H9 (cell line): ENCODE measurements around the gene PCDH17. TPM values are rescaled to one million over a fixed set of nuclear protein-coding genes. Genes with fewer than 3 reads are reported as not detected.

Source experiments
- DNase-seq: peaks from one replicate; pipeline ENCODE4 v3.0.0-alpha.2; 2017
- H2AFZ ChIP-seq: one replicate; pipeline ENCODE4 v1.6.1; 2013; ENCODE audit warnings: mild to moderate bottlenecking, low read length, control low read depth, moderate library complexity
- H2AK5ac ChIP-seq: 2 replicates; pipeline ENCODE4 v1.6.1; 2013; ENCODE audit warnings: low read length, control low read depth, mixed read lengths; ENCODE audit not compliant: insufficient read length
- H2BK120ac ChIP-seq: one replicate; pipeline ENCODE4 v1.6.1; 2013; ENCODE audit warnings: low read depth, mild to moderate bottlenecking, low read length, control low read depth, inconsistent platforms; ENCODE audit not compliant: poor library complexity, severe bottlenecking
- H2BK12ac ChIP-seq: 2 replicates; pipeline ENCODE4 v1.6.1; 2013; ENCODE audit warnings: low read length, control low read depth, mixed read lengths, low read depth; ENCODE audit not compliant: insufficient read length
- H2BK15ac ChIP-seq: 2 replicates; pipeline ENCODE4 v1.6.1; 2013; ENCODE audit warnings: low read depth, low read length, control low read depth
- H2BK20ac ChIP-seq: one replicate; pipeline ENCODE4 v1.6.1; 2013; ENCODE audit warnings: low read depth, mild to moderate bottlenecking, low read length, control low read depth, inconsistent platforms; ENCODE audit not compliant: poor library complexity, severe bottlenecking
- H2BK5ac ChIP-seq: 2 replicates; pipeline ENCODE4 v1.6.1; 2013; ENCODE audit warnings: low read length, control low read depth, mixed read lengths; ENCODE audit not compliant: insufficient read length
- H3K14ac ChIP-seq: 2 replicates; pipeline ENCODE4 v1.6.1; 2013; ENCODE audit warnings: low read length, control low read depth; ENCODE audit not compliant: insufficient read depth
- H3K18ac ChIP-seq: 2 replicates; pipeline ENCODE4 v1.6.1; 2013; ENCODE audit warnings: low read depth, mild to moderate bottlenecking, mixed read lengths, low read length, control low read depth; ENCODE audit not compliant: insufficient read length
- H3K23ac ChIP-seq: 2 replicates; pipeline ENCODE4 v1.6.1; 2013; ENCODE audit warnings: low read length, control low read depth, mixed read lengths, low read depth; ENCODE audit not compliant: insufficient read length
- H3K23me2 ChIP-seq: 2 replicates; pipeline ENCODE4 v1.6.1; 2013; ENCODE audit warnings: low read depth, mild to moderate bottlenecking, mixed read lengths, low read length, control low read depth; ENCODE audit not compliant: insufficient read length, poor library complexity, severe bottlenecking
- H3K27ac ChIP-seq: 2 replicates; pipeline ENCODE4 v1.5.1; 2013; ENCODE audit warnings: low read length, control low read depth, mixed read lengths, low read depth; ENCODE audit not compliant: insufficient read length
- H3K27me3 ChIP-seq: 2 replicates; pipeline ENCODE4 v1.6.1; 2013; ENCODE audit warnings: low read length, control low read depth, inconsistent platforms; ENCODE audit not compliant: insufficient read depth
- H3K4ac ChIP-seq: 2 replicates; pipeline ENCODE4 v1.6.1; 2013; ENCODE audit warnings: low read depth, mild to moderate bottlenecking, control low read depth, inconsistent platforms, low read length, moderate library complexity
- H3K4me1 ChIP-seq: 2 replicates; pipeline ENCODE4 v1.6.1; 2013; ENCODE audit warnings: low read length, control low read depth, inconsistent platforms; ENCODE audit not compliant: insufficient read depth
- H3K4me2 ChIP-seq: 2 replicates; pipeline ENCODE4 v1.6.1; 2013; ENCODE audit warnings: low read length, control low read depth, mixed read lengths; ENCODE audit not compliant: insufficient read length, insufficient read depth
- H3K56ac ChIP-seq: 2 replicates; pipeline ENCODE4 v1.6.1; 2013; ENCODE audit warnings: low read depth, mild to moderate bottlenecking, mixed read lengths, low read length, control low read depth; ENCODE audit not compliant: insufficient read length
- H3K79me1 ChIP-seq: 2 replicates; pipeline ENCODE4 v1.6.1; 2013; ENCODE audit warnings: low read depth, mild to moderate bottlenecking, moderate library complexity, low read length, control low read depth, inconsistent platforms; ENCODE audit not compliant: insufficient read depth, poor library complexity, severe bottlenecking
- H3K79me2 ChIP-seq: 2 replicates; pipeline ENCODE4 v1.6.1; 2013; ENCODE audit warnings: low read length, control low read depth, inconsistent platforms; ENCODE audit not compliant: insufficient read depth
- H3K9ac ChIP-seq: 2 replicates; pipeline ENCODE4 v1.6.1; 2013; ENCODE audit warnings: low read length, control low read depth, mixed read lengths; ENCODE audit not compliant: insufficient read length; ENCODE audit errors: extremely low read depth
- H3K9me3 ChIP-seq: one replicate; pipeline ENCODE4 v1.6.1; 2013; ENCODE audit warnings: low read depth, low read length, inconsistent platforms; ENCODE audit not compliant: control insufficient read depth
- H3T11ph ChIP-seq: one replicate; pipeline ENCODE4 v1.6.1; 2013; ENCODE audit warnings: mild to moderate bottlenecking, low read length, control low read depth, inconsistent platforms
- H4K20me1 ChIP-seq: one replicate; pipeline ENCODE4 v1.6.1; 2013; ENCODE audit not compliant: control insufficient read depth, insufficient read length, insufficient read depth
- H4K5ac ChIP-seq: 2 replicates; pipeline ENCODE4 v1.6.1; 2013; ENCODE audit warnings: low read depth, mild to moderate bottlenecking, mixed read lengths, low read length, control low read depth; ENCODE audit not compliant: insufficient read length
- H4K8ac ChIP-seq: replicated peaks from 2 replicates; pipeline ENCODE4 v1.6.1; 2013; ENCODE audit warnings: low read length, control low read depth, mixed read lengths, low read depth; ENCODE audit not compliant: insufficient read length
- H4K91ac ChIP-seq: 2 replicates; pipeline ENCODE4 v1.6.1; 2013; ENCODE audit warnings: low read depth, mild to moderate bottlenecking, moderate library complexity, mixed read lengths, low read length, control low read depth; ENCODE audit not compliant: insufficient read length
- H3K27ac Mint-ChIP-seq, 3 experiments: 2 replicates in 2 of 3; 3 replicates in 1 of 3; pipeline ENCODE4 v1.8.0; 2020 to 2021; ENCODE audit warnings: mixed read lengths in 3 of 3, mild to moderate bottlenecking in 1 of 3, moderate library complexity in 1 of 3
- H3K27me3 Mint-ChIP-seq: 2 replicates; pipeline ENCODE4 v1.8.0; 2021; ENCODE audit warnings: low read depth, mild to moderate bottlenecking, moderate library complexity, mixed read lengths
- H3K36me3 Mint-ChIP-seq, 3 experiments: 2 replicates in 2 of 3; 3 replicates in 1 of 3; pipeline ENCODE4 v1.8.0; 2020 to 2021; ENCODE audit warnings: low read depth in 3 of 3, mixed read lengths in 3 of 3; ENCODE audit not compliant: insufficient read depth in 1 of 3
- H3K4me1 Mint-ChIP-seq, 2 experiments: 2 replicates each; pipeline ENCODE4 v1.8.0; 2020; ENCODE audit warnings: mixed read lengths in 2 of 2
- H3K4me3 Mint-ChIP-seq, 2 experiments: 2 replicates in 1 of 2; 3 replicates in 1 of 2; pipeline ENCODE4 v1.8.0; 2020 to 2021; ENCODE audit warnings: mild to moderate bottlenecking in 2 of 2, mixed read lengths in 2 of 2, moderate library complexity in 1 of 2
- H3K9me3 Mint-ChIP-seq, 2 experiments: 2 replicates in 1 of 2; 3 replicates in 1 of 2; pipeline ENCODE4 v1.8.0; 2020; ENCODE audit warnings: mild to moderate bottlenecking in 2 of 2, mixed read lengths in 2 of 2, moderate library complexity in 1 of 2
- WGBS: extraction: QIAGEN DNeasy Blood & Tissue Kit; methylation state at CpG from one replicate; pipeline ENCODE4 v1.1.7; 2013; ENCODE audit warnings: missing lambda C conversion rate, low lambda C conversion rate, mixed read lengths; ENCODE audit not compliant: insufficient read length; ENCODE audit errors: extremely low coverage; 5-methylcytosine and 5-hydroxymethylcytosine counted together
- total RNA-seq: library from RNA; stranded (reverse); gene quantifications from 2 replicates; pipeline ENCODE4 v1.2.1, GENCODE V29; 2021
- TF ChIP-seq, protein P1 (sequence below): fragments of 200-600 bp; sonication (generic); conservative IDR thresholded peaks from 3 replicates; pipeline ENCODE4 v1.8.0; 2021; ENCODE audit warnings: antibody characterized with exemption, mild to moderate bottlenecking

Gene PCDH17
- total RNA-seq, 1 experiment from 2014 or later = 0.52 TPM

- H2BK120ac ChIP-seq = no peak overlapping the region
- WGBS = no CpG with 5 or more reads among the region's 4 CpGs
- peaks cover 0 to 14% (median 0%) of the 10 kb centered on the region in 3 experiments; a peak in 2 of 7 replicates for H3K36me3 Mint-ChIP-seq
- H3K9me3 ChIP-seq = no peaks in the 10 kb centered on the region
- H2BK5ac ChIP-seq = no peak overlapping the region
- H3K4me2 ChIP-seq = no peak overlapping the region
- no peak overlapping the region for H2BK12ac ChIP-seq
- H3T11ph ChIP-seq = no peak overlapping the region
- H3K79me1 ChIP-seq = no peaks in the 10 kb centered on the region
- H3K27me3 Mint-ChIP-seq = peaks cover 41% of the 10 kb centered on the region
- no peaks in the 10 kb centered on the region for H4K20me1 ChIP-seq
- no peak overlapping the region for H3K56ac ChIP-seq
- H3K79me2 ChIP-seq = no peaks in the 10 kb centered on the region
- no peak overlapping the region for H3K23ac ChIP-seq
- no peak overlapping the region for H3K4ac ChIP-seq
- no peak overlapping the region for H2BK20ac ChIP-seq
- no peak overlapping the region for H4K91ac ChIP-seq
- TF ChIP-seq, protein P1, sequence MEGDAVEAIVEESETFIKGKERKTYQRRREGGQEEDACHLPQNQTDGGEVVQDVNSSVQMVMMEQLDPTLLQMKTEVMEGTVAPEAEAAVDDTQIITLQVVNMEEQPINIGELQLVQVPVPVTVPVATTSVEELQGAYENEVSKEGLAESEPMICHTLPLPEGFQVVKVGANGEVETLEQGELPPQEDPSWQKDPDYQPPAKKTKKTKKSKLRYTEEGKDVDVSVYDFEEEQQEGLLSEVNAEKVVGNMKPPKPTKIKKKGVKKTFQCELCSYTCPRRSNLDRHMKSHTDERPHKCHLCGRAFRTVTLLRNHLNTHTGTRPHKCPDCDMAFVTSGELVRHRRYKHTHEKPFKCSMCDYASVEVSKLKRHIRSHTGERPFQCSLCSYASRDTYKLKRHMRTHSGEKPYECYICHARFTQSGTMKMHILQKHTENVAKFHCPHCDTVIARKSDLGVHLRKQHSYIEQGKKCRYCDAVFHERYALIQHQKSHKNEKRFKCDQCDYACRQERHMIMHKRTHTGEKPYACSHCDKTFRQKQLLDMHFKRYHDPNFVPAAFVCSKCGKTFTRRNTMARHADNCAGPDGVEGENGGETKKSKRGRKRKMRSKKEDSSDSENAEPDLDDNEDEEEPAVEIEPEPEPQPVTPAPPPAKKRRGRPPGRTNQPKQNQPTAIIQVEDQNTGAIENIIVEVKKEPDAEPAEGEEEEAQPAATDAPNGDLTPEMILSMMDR = no peak
- H2AK5ac ChIP-seq = no peak overlapping the region
- peaks cover 18% of the 10 kb centered on the region; the same call in 1 of the 2 replicates for H3K27me3 ChIP-seq
- no peak overlapping the region for H4K8ac ChIP-seq
- H3K4me3 Mint-ChIP-seq = no peak overlapping the region
- H3K27ac ChIP-seq = no peak overlapping the region
- no peak overlapping the region for H3K14ac ChIP-seq
- H3K9me3 Mint-ChIP-seq = peaks cover 0 to 9% of the 10 kb centered on the region in 2 experiments; a peak in 3 of 5 replicates
- H4K5ac ChIP-seq = no peak overlapping the region
- no peak overlapping the region for H2AFZ ChIP-seq
- no peak overlapping the region for H2BK15ac ChIP-seq
- H3K4me1 ChIP-seq = no peaks in the 10 kb centered on the region
- peaks cover 0 to 8% of the 10 kb centered on the region in 2 experiments; a peak in 2 of 4 replicates for H3K4me1 Mint-ChIP-seq
- no peak overlapping the region for H3K27ac Mint-ChIP-seq
- no peak overlapping the region for H3K9ac ChIP-seq
- H3K23me2 ChIP-seq = peaks cover 5% of the 10 kb centered on the region
- H3K18ac ChIP-seq = no peak overlapping the region
- no peak for DNase-seq
Measured at GRCh38 chr13:57638186-57638890, 6.8 kb downstream of the PCDH17 start.
